ENCODE results near the gene IGSF8.

The IGSF8 gene

GRCh38 chr1:160068225-160068624 is 30.2 kb downstream of the IGSF8 start:
- Histone ChIP-seq H3K4me3 (ENCODE audit: low read length) (no peak overlapping the region), H4K20me1 (ENCODE audit: control insufficient read depth, insufficient read depth, low read depth, low read length) (no peaks in the 10 kb centered on the region), H3K79me2 (ENCODE audit: control insufficient read depth, low read length) (no peaks in the 10 kb centered on the region), H3F3A (ENCODE audit: control insufficient read depth, insufficient read depth) (no peaks in the 10 kb centered on the region), H3K27me3 (ENCODE audit: control insufficient read depth, low read length) (peaks cover 35% of the 10 kb centered on the region), H3K36me3 (ENCODE audit: control insufficient read depth, low read length) (no peaks in the 10 kb centered on the region), H3K9me2 (replicated peaks; ENCODE audit: control insufficient read depth, low read length) (no peaks in the 10 kb centered on the region), H3K27ac (ENCODE audit: low read depth, low read length) (no peak overlapping the region), H3K4me2 (ENCODE audit: low read length) (no peak overlapping the region), H3K4me1 (ENCODE audit: control insufficient read depth, low read length) (peaks cover 15% of the 10 kb centered on the region), H3K9me3 (ENCODE audit: control insufficient read depth, insufficient read depth, low read length) (no peaks in the 10 kb centered on the region)
- TF ChIP-seq EZH2phosphoT487 (IDR thresholded peaks at IDR 0.05; ENCODE audit: borderline replicate concordance, low read length) (no peak), CTCF (IDR thresholded peaks at IDR 0.05; ENCODE audit: low read depth, low read length, poor library complexity, severe bottlenecking) (no peak)

DNA sequence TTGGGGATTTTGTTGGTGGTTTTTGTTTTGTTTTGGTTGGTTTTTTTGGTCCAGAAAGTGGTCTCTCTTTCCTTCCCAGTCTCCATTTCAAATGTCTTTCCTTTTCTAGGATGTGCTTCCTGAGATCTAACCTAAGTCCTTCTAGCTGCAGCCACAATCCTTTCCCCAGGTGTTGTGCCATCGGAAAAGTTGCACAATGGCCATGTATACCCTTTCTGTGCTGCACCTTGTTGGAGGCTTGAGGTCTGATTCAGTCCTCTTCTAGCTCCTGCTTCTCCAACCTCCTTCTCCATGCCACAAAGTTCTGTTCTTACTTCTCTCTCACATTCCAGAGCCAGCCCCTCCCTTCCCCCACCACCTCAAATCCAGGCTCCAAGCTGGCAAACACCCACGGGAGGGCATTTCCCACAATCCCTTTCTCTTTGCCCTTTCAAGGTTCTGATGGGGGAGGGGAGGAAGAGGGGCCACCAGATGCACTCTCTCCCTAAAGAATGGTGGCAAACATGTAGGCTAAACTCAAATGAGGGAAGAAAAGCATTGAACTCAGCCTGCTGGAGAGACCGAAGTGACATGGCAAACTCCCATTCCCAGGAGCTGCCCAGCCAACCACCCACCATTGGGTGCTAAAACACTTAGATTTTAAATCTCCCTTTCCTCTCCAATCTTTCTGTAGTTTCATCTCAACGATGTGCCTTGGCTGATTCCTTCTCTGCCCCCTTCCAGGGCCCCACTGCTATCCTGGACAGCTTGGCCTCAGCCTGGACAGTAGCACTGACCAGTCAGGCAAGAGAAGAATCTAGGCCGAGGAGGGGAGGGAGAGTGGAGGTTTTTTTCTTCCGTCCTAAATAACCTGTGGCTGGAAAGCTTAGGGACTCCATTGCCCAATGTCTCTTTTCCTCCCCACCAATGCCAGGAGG is 31.3 kb downstream of the IGSF8 start:
- H3K4me1 ChIP-seq (ENCODE audit: control insufficient read depth, low read length), result peaks cover 15% of the 10 kb centered on the region
- H3K27me3 ChIP-seq (ENCODE audit: control insufficient read depth, low read length), result peaks cover 35% of the 10 kb centered on the region
- H3K4me3 ChIP-seq (ENCODE audit: low read length), result no peak overlapping the region
- H3K27ac ChIP-seq (ENCODE audit: low read depth, low read length), result no peak overlapping the region
- no peaks in the 10 kb centered on the region for H3K9me3 ChIP-seq (ENCODE audit: control insufficient read depth, insufficient read depth, low read length)
- no peaks in the 10 kb centered on the region for H4K20me1 ChIP-seq (ENCODE audit: control insufficient read depth, insufficient read depth, low read depth, low read length)
- no peaks in the 10 kb centered on the region for H3K79me2 ChIP-seq (ENCODE audit: control insufficient read depth, low read length)
- TF ChIP-seq EZH2phosphoT487 (IDR thresholded peaks at IDR 0.05; ENCODE audit: borderline replicate concordance, low read length) (no peak), CTCF (IDR thresholded peaks at IDR 0.05; ENCODE audit: low read depth, low read length, poor library complexity, severe bottlenecking) (no peak)
- no peaks in the 10 kb centered on the region for H3K36me3 ChIP-seq (ENCODE audit: control insufficient read depth, low read length)
- no peaks in the 10 kb centered on the region for H3F3A ChIP-seq (ENCODE audit: control insufficient read depth, insufficient read depth)
- no peak overlapping the region for H3K4me2 ChIP-seq (ENCODE audit: low read length)
- H3K9me2 ChIP-seq (replicated peaks; ENCODE audit: control insufficient read depth, low read length), result no peaks in the 10 kb centered on the region

GRCh38 chr1:160064746-160065145 is 33.7 kb downstream of the IGSF8 start:
- no peak overlapping the region for H3K4me3 ChIP-seq (ENCODE audit: low read length)
- no peaks in the 10 kb centered on the region for H3K9me2 ChIP-seq (replicated peaks; ENCODE audit: control insufficient read depth, low read length)
- H3K27me3 ChIP-seq (ENCODE audit: control insufficient read depth, low read length), result peaks cover 29% of the 10 kb centered on the region
- peaks cover 1% of the 10 kb centered on the region for H3K4me1 ChIP-seq (ENCODE audit: control insufficient read depth, low read length)
- H3K36me3 ChIP-seq (ENCODE audit: control insufficient read depth, low read length), result no peaks in the 10 kb centered on the region
- TF ChIP-seq EZH2phosphoT487 (IDR thresholded peaks at IDR 0.05; ENCODE audit: borderline replicate concordance, low read length) (no peak), CTCF (IDR thresholded peaks at IDR 0.05; ENCODE audit: low read depth, low read length, poor library complexity, severe bottlenecking) (no peak)
- no peaks in the 10 kb centered on the region for H4K20me1 ChIP-seq (ENCODE audit: control insufficient read depth, insufficient read depth, low read depth, low read length)
- H3K79me2 ChIP-seq (ENCODE audit: control insufficient read depth, low read length), result no peaks in the 10 kb centered on the region
- no peaks in the 10 kb centered on the region for H3K9me3 ChIP-seq (ENCODE audit: control insufficient read depth, insufficient read depth, low read length)
- no peaks in the 10 kb centered on the region for H3F3A ChIP-seq (ENCODE audit: control insufficient read depth, insufficient read depth)
- H3K27ac ChIP-seq (ENCODE audit: low read depth, low read length), result no peak overlapping the region
- H3K4me2 ChIP-seq (ENCODE audit: low read length), result no peak overlapping the region
